DND-41 (cell line): ENCODE data around the gene PIK3CD.

Experiments used
- ATAC-seq: fragments of 200-7000 bp; cut with Tn5 transposase; 3 replicates; pipeline ENCODE4 v1.9.1; 2021; ENCODE audit warnings: low read depth; ENCODE audit not compliant: insufficient read depth
- DNase-seq: peaks from one replicate; pipeline ENCODE4 v3.0.0-alpha.2; 2020
- H2AFZ ChIP-seq: 2 replicates; pipeline ENCODE4 v1.6.0; 2012; ENCODE audit warnings: low read depth, low read length
- H3K27ac ChIP-seq: 2 replicates; pipeline ENCODE4 v1.5.1; 2012; ENCODE audit warnings: low read length, inconsistent platforms
- H3K27me3 ChIP-seq: fragments of 200-600 bp; sonication (generic); 2 replicates; pipeline ENCODE4 v1.6.0; 2012; ENCODE audit warnings: low read length, mild to moderate bottlenecking, inconsistent platforms; ENCODE audit not compliant: insufficient read depth, poor library complexity
- H3K36me3 ChIP-seq: 2 replicates; pipeline ENCODE4 v1.5.1; 2012; ENCODE audit warnings: low read length, inconsistent platforms; ENCODE audit not compliant: insufficient read depth
- H3K4me1 ChIP-seq: 2 replicates; pipeline ENCODE4 v1.5.1; 2012; ENCODE audit warnings: mild to moderate bottlenecking, low read length; ENCODE audit not compliant: insufficient read depth
- H3K4me2 ChIP-seq: 2 replicates; pipeline ENCODE4 v1.6.0; 2012; ENCODE audit warnings: mild to moderate bottlenecking, moderate library complexity, low read length, inconsistent platforms; ENCODE audit not compliant: insufficient read depth
- H3K4me3 ChIP-seq, 2 experiments: fragments of 200-600 bp in 1 of 2; shearing (Covaris generic) in 1 of 2; 2 replicates each; pipeline ENCODE4 v1.5.1; 2012 to 2016; ENCODE audit warnings: inconsistent platforms in 2 of 2, low read length in 2 of 2, mild to moderate bottlenecking in 2 of 2, low read depth in 1 of 2, moderate library complexity in 1 of 2
- H3K79me2 ChIP-seq: 2 replicates; pipeline ENCODE4 v1.6.0; 2012; ENCODE audit warnings: low read length, inconsistent platforms; ENCODE audit not compliant: insufficient read depth
- H3K9ac ChIP-seq: 2 replicates; pipeline ENCODE4 v1.6.0; 2012; ENCODE audit warnings: low read depth, mild to moderate bottlenecking, inconsistent platforms, low read length, moderate library complexity
- H3K9me3 ChIP-seq: 2 replicates; pipeline ENCODE4 v1.5.1; 2012; ENCODE audit warnings: low read length, moderate library complexity, mild to moderate bottlenecking, inconsistent platforms; ENCODE audit not compliant: insufficient read depth, severe bottlenecking
- H4K20me1 ChIP-seq: 2 replicates; pipeline ENCODE4 v1.6.0; 2012; ENCODE audit warnings: low read length; ENCODE audit not compliant: insufficient read depth
- EZH2 ChIP-seq: IDR thresholded peaks from 3 replicates; pipeline ENCODE4 v1.6.1; 2012; ENCODE audit warnings: borderline replicate concordance, low read depth, mild to moderate bottlenecking, moderate library complexity, low read length, inconsistent platforms; ENCODE audit not compliant: severe bottlenecking
- TF ChIP-seq, protein P1 (sequence below): IDR thresholded peaks from 2 replicates; pipeline ENCODE4 v1.5.1; 2012; ENCODE audit warnings: borderline replicate concordance, low read length, moderate library complexity, mild to moderate bottlenecking; ENCODE audit not compliant: poor library complexity, severe bottlenecking; ENCODE audit errors: extremely low read depth

Gene PIK3CD

DNA sequence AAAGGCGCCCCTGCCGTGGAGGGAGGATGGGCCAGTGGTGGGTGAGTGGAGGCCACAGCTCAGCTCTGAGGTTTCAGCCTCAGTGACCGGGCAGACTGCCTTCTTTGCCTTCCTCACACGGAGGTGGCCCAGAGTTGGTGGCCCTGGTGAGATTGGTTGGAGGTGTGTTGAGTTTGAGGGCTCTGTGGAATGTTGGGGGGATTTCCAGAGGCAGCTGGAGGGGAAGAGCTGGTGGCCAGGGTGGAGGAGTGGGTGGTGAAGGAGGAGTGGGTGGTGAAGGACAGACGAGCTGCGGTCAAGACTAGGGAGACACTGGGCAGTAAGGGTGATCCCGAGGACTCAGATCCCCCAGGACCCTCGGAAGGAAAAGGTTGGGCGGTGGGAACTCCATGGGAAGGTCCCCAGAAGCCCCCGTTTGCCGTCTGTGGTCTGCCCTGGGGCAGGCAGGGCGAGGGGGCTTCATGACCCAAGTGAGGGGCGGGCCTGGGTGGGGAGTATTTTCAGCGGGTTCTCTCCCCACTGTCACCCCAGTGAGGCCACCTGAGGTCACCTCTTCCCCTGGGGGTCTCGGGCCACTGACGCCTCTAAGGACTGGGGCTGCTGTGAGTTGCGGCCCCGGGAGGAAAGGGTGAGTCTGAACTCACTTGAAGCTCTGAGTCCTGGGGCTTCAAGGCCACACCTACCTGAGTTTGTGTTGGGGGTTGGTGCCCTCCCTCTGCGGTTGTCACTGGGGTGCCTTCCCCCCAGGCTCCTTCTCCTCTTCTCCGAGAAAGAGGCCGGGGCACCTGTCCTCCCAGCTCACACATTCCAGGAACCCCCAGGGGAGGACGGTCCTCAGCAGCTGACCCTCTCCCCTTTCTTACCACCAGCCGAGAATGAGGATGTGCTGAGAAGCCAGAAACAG lies 22.7 kb upstream of the PIK3CD start:
- H3K4me3 ChIP-seq = peak overlapping the region in 1 of 2 experiments; percentile 65; a peak in 2 of 4 replicates
- peaks cover 62% of the 10 kb centered on the region for H3K79me2 ChIP-seq
- peak overlapping the region; percentile 29; the same call in 1 of the 2 replicates for H2AFZ ChIP-seq
- TF ChIP-seq, protein P1, sequence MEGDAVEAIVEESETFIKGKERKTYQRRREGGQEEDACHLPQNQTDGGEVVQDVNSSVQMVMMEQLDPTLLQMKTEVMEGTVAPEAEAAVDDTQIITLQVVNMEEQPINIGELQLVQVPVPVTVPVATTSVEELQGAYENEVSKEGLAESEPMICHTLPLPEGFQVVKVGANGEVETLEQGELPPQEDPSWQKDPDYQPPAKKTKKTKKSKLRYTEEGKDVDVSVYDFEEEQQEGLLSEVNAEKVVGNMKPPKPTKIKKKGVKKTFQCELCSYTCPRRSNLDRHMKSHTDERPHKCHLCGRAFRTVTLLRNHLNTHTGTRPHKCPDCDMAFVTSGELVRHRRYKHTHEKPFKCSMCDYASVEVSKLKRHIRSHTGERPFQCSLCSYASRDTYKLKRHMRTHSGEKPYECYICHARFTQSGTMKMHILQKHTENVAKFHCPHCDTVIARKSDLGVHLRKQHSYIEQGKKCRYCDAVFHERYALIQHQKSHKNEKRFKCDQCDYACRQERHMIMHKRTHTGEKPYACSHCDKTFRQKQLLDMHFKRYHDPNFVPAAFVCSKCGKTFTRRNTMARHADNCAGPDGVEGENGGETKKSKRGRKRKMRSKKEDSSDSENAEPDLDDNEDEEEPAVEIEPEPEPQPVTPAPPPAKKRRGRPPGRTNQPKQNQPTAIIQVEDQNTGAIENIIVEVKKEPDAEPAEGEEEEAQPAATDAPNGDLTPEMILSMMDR = no peak
- TF ChIP-seq EZH2 = no peak
- H3K4me2 ChIP-seq = peak overlapping the region; percentile 76
- H3K9me3 ChIP-seq = no peaks in the 10 kb centered on the region
- H3K27me3 ChIP-seq = no peaks in the 10 kb centered on the region
- ATAC-seq (peak; percentile 60), DNase-seq (peak; percentile 88)
- peaks cover 27% of the 10 kb centered on the region for H3K36me3 ChIP-seq
- no peaks in the 10 kb centered on the region for H4K20me1 ChIP-seq
- peak overlapping the region; percentile 80 for H3K9ac ChIP-seq
- H3K27ac ChIP-seq = peak overlapping the region; percentile 94
- peaks cover 66% of the 10 kb centered on the region for H3K4me1 ChIP-seq

DNA sequence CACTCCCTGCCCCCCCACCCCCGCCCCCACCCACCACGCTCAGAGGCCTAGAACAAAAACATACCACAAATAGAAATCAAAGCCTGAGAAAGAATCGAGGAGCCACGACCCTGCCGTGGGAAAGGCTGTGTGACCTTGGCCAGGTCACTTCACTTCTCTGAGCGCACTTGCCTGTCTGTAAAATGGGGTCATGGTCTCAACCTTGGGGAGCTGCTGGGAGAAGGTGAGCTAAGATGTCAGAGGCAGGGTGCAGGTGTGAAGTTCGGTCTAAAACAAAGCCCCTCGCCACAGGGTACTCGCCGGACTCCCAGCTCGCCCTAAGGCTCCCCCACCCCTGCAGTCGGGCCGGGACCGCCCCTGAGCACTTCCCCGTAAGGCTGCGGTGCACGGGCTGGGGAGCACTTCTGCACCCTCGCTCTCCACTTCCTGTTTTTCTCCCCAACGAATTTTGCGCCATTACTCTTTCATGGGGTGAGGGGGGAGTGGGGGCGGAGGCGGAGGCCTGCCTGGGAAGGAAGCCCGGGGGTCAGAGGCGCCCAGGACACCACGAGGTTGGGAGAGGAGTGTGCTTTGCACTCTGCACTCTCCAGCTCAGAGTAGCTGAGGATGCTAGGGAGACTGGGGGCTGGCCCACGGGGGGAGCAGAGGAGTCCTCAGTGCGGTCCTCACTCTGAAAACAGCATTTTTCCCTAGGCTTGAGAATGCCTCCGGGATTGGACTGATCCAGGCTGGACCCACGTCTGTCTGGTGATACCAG lies 21.9 kb upstream of the PIK3CD start:
- H3K27me3 ChIP-seq = no peaks in the 10 kb centered on the region

DNA sequence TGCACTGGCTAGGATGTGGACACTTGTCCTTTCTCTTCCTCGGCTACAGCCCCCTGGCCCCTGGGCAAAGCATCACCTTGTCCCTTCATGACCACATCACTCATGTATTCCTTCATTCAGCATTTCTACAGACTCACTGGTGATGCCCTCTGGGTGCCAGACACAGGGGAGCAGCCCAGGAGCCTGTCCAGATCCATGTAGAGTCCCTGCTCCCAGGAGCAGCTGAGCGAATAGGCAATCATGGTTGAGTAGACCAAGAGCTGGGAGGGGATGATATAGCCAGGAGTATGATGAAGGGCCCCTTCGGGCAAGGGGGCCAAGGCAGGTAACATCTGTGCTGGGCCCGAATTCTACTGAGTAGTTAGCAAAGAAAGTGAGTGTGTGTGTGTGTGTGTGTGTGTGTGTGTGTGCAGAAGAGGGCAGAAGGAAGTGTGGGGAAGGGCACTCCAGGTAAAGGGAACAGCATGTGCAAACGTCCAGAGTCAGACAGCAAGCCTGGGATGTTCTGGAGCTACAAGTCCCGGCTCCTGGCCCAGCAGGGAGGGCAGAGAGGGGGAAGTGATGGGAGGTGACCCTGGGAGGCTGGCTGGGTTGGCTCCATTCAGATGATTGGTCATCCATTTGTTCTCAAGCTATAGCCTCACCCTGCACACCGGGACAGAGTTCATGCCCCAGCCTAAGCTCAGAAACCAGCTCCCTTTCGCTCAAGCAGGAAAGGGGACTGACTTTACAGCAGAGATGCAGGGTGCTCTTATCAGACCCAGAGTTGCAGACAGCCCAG lies 21.0 kb upstream of the PIK3CD start:
- peaks cover 37% of the 10 kb centered on the region for H3K36me3 ChIP-seq
- peak overlapping the region; percentile 42; the same call in 1 of the 2 replicates for H2AFZ ChIP-seq
- peaks cover 77% of the 10 kb centered on the region for H3K79me2 ChIP-seq
- TF ChIP-seq, protein P1 = peak; percentile 2
- no peak for TF ChIP-seq EZH2
- no peaks in the 10 kb centered on the region for H4K20me1 ChIP-seq
- H3K27me3 ChIP-seq = no peaks in the 10 kb centered on the region
- H3K4me2 ChIP-seq = peak overlapping the region; percentile 76
- DNase-seq (peak; percentile 33), ATAC-seq (peak; percentile 0; the same call in 1 of the 3 replicates)
- H3K4me3 ChIP-seq = peak overlapping the region; percentile 31 to 65
- peak overlapping the region; percentile 94 for H3K27ac ChIP-seq
- peak overlapping the region; percentile 80 for H3K9ac ChIP-seq
- H3K4me1 ChIP-seq = peaks cover 68% of the 10 kb centered on the region
- no peaks in the 10 kb centered on the region for H3K9me3 ChIP-seq

More for the DNA sequence above, 21.9 kb upstream of the PIK3CD start:
- peak overlapping the region; percentile 31 to 65 for H3K4me3 ChIP-seq
- ATAC-seq (peak; percentile 63), DNase-seq (peak; percentile 91)
- peaks cover 66% of the 10 kb centered on the region for H3K4me1 ChIP-seq
- TF ChIP-seq EZH2 = no peak
- TF ChIP-seq, protein P1 = no peak
- H2AFZ ChIP-seq = peak overlapping the region; percentile 42
- H3K9ac ChIP-seq = peak overlapping the region; percentile 80
- peaks cover 70% of the 10 kb centered on the region for H3K79me2 ChIP-seq
- H3K4me2 ChIP-seq = peak overlapping the region; percentile 76
- no peaks in the 10 kb centered on the region for H3K9me3 ChIP-seq
- H4K20me1 ChIP-seq = no peaks in the 10 kb centered on the region
- H3K36me3 ChIP-seq = peaks cover 28% of the 10 kb centered on the region
- peak overlapping the region; percentile 94 for H3K27ac ChIP-seq
